ENCODE data around the gene IL13.

The IL13 gene

GRCh38 chr5:132704875-132705274 is 46.9 kb downstream of the IL13 start:
- TF ChIP-seq CTCF (IDR thresholded peaks at IDR 0.05; ENCODE audit: extremely low read depth, insufficient read depth, missing control alignments), result no peak
- in situ Hi-C loops (cut with MboI; ENCODE audit: low pct_unique_long_range_greater_than_20kb, low sequenced_read_pairs, unreplicated experiment), result no loop called here

GRCh38 chr5:132708645-132709044 is 50.7 kb downstream of the IL13 start:
- no peak for DNase-seq (ENCODE audit: low spot score)
- no peak for TF ChIP-seq CTCF (IDR thresholded peaks at IDR 0.05; ENCODE audit: extremely low read depth, insufficient read depth, missing control alignments)
- in situ Hi-C loops (cut with MboI; ENCODE audit: low pct_unique_long_range_greater_than_20kb, low sequenced_read_pairs, unreplicated experiment), result no loop called here

More at GRCh38 chr5:132704875-132705274, 46.9 kb downstream of the IL13 start:
- no peak for DNase-seq (ENCODE audit: low spot score)
